ENCODE measurements around the gene WFDC13.
"Not testable (repeated sequence)": the region's sequence is repeated elsewhere in the genome, so short reads cannot be mapped to it uniquely, and the experiment has no call there.

WFDC13 gene, protein sequence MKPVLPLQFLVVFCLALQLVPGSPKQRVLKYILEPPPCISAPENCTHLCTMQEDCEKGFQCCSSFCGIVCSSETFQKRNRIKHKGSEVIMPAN

GRCh38 chr20:45701873-45702272 lies at the start of gene WFDC13:
TSS of gene WFDC13 (plus strand) at chr20:45702038. CDS start at chr20:45702124, 86 bp downstream.
- in situ Hi-C loops (cut with HindIII; ENCODE audit: low sequenced_read_pairs): loop anchor here (25.0 kb wide), 1 partner anchor 215 kb away; no protein-coding TSS in a partner anchor

- in situ Hi-C loops (cut with HindIII; ENCODE audit: low sequenced_read_pairs): not testable (repeated sequence)
These were observed 44.8 kb upstream of the WFDC13 start for GRCh38 chr20:45657038-45657437.

DNA sequence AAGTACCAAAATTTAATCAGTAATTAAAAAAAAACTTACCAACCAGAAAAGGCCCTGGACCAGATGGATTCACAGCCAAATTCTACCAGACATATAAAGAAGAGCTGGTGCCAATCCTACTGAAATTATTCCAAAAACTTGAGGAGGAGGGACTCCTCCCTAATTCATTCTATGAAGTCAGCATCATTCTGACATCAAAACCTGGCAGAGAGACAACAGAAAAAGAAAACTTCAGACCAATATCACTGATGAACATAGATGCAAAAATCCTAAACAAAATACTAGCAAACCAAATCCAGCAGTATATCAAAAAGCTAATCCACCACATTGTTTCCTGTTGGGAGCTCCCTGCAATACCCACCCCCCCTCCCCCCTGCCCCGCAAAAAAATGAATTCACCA lies 31.7 kb upstream of the WFDC13 start, which contains the start of gene WFDC11:
TSS of gene WFDC11 (minus strand) at position 101 of the 400 bp plus-strand sequence. CDS start 19,639 bp downstream, outside the sequence.
- in situ Hi-C loops (cut with HindIII; ENCODE audit: low sequenced_read_pairs): no loop called here

GRCh38 chr20:45672765-45673164 lies 29.1 kb upstream of the WFDC13 start:
- in situ Hi-C loops (cut with HindIII; ENCODE audit: low sequenced_read_pairs): no loop called here

- in situ Hi-C loops (cut with HindIII; ENCODE audit: low sequenced_read_pairs): loop anchor here (10.0 kb wide), 1 partner anchor 85 kb away; no protein-coding TSS in a partner anchor
These were observed 22.2 kb upstream of the WFDC13 start for GRCh38 chr20:45679650-45680049.

DNA sequence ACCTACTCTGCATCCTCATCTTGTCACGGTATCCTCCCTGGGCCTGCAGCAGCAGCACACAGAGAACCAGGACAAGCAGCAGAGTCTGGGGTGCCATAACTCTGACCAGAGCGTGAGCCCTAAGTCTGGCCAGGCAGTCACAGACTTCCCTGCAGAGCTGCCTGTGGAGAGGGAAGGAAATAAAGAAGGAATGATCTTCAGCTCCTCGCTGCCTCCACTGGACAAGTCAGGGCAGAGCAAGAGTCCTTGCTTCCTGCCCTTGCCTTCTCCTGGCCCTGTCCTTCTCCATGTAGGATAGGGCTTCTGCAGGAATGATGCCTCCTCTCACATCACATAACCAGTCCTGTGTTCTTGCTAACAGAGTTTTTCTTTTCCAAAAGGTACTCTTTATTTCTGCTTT lies 15.9 kb upstream of the WFDC13 start:
- in situ Hi-C loops (cut with HindIII; ENCODE audit: low sequenced_read_pairs): loop anchor here (10.0 kb wide), 1 partner anchor 91 kb away; no protein-coding TSS in a partner anchor

DNA sequence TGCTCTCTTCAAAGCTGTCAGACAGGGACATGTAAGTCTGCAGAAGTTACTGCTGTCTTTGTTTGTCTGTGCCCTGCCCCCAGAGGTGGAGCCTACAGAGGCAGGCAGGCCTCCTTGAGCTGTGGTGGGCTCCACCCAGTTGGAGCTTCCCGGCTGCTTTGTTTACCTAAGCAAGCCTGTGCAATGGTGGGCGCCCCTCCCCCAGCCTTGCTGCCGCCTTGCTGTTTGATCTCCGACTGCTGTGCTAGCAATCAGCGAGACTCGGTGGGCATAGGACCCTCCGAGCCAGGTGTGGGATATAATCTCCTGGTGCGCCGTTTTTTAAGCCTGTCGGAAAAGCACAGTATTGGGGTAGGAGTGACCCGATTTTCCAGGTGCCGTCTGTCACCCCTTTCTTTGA lies 8.5 kb upstream of the WFDC13 start:
- in situ Hi-C loops (cut with HindIII; ENCODE audit: low sequenced_read_pairs): not testable (repeated sequence)

DNA sequence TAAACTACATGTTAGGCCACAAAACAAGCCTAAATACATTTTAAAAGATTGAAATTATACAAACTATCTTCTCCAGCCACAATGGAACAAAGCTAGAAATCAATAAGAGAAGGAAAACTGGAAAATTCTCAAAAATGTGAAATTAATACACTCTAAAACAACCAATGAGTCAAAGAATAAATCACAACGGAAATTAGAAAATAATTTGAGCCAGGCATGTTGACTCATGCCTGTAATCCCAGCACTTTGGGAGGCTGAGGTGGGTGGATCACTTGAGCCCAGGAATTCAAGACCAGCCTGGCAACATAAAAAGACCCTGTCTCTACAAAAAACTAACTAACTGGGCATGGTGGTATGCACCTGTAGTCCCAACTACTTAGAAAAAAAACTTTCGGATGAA lies 6.3 kb upstream of the WFDC13 start:
- in situ Hi-C loops (cut with HindIII; ENCODE audit: low sequenced_read_pairs): no loop called here

DNA sequence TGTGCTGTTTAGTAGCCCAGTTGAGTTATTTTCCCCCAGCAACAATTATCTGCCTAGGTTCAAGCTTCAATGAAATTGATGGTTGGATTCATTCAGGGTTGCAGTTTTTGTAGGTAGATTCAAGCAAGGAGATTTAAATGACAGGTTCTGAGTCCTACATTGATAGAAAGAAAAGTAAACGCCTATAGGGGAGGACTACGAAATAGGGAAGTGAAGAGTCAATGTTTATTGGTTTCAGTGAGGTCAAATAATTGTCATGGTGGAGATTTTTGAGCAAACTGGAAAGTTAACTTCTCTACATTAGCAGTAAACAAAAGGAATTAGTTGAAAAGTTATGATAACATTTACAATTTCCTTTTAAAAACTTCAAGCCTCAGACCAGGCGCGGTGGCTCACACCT lies 734 bp upstream of the WFDC13 start:
- in situ Hi-C loops (cut with HindIII; ENCODE audit: low sequenced_read_pairs): loop anchor here (25.0 kb wide), 1 partner anchor 214 kb away; no protein-coding TSS in a partner anchor

DNA sequence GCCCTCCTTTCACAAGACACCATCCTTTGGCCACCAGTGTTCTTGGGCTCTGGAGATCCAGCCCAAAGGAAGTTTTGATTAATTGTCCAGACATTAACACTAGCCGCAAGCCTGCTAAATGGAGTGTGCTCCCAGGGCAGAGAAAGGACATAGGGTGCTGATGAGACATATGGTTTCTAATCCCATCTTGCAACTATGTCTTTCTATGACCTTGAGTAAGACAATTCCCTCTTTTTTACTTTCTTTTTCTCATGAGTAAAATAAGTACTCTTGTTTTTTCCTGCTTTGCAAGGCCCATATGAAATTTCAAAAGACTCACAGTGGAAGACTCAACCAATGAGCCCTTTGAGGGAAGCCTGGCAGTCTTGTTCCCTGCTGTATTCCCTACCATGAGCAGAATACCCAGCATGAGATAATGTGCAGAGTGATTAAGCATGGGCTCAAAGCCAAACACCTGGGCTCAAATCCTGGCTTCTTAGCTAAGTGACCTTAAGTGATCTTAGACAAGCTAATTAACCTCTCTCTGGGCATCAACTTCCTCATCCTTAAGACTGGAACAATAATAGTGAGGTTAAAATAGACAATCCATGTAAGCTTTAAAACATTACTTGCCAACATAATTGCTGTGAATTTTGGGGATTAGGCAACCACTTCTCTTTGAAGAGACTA lies 3.3 kb downstream of the WFDC13 start, which contains the start of gene WFDC10B:
TSS of gene WFDC10B (minus strand) at position 51 of the 669 bp plus-strand sequence. CDS start 19,027 bp downstream, outside the sequence.
- in situ Hi-C loops (cut with HindIII; ENCODE audit: low sequenced_read_pairs): loop anchor here (25.0 kb wide), 1 partner anchor 218 kb away; no protein-coding TSS in a partner anchor

- in situ Hi-C loops (cut with HindIII; ENCODE audit: low sequenced_read_pairs): loop anchor here (25.0 kb wide), 1 partner anchor 229 kb away; no protein-coding TSS in a partner anchor
These were observed 14.4 kb downstream of the WFDC13 start for GRCh38 chr20:45716141-45716688.

DNA sequence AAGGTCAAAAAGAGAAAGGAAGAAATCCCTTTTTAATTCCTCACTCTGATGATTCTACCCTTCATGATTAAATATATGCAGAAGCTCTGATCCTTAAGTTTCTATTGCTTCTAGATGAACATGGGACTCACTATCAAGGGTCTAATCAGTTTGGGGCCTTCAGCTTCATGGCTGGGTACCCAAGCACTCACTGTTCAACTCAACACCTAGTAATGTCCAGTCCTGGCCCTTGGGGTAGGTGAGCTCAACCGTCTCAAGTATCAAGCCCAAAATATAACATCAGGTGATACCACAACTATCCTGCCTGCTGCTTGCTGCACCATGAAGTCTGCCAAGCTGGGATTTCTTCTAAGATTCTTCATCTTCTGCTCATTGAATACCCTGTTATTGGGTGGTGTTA lies 20.2 kb downstream of the WFDC13 start, which contains the start of gene SPINT4:
TSS of gene SPINT4 (plus strand) at position 301 of the 400 bp plus-strand sequence. CDS start at position 322, 21 bp downstream.
- in situ Hi-C loops (cut with HindIII; ENCODE audit: low sequenced_read_pairs): loop anchor here (25.0 kb wide), 1 partner anchor 235 kb away; no protein-coding TSS in a partner anchor

- in situ Hi-C loops (cut with HindIII; ENCODE audit: low sequenced_read_pairs): no loop called here
These were observed 23.3 kb downstream of the WFDC13 start for GRCh38 chr20:45725134-45725533.

- in situ Hi-C loops (cut with HindIII; ENCODE audit: low sequenced_read_pairs): no loop called here
These were observed 25.2 kb downstream of the WFDC13 start for GRCh38 chr20:45727044-45727443.

GRCh38 chr20:45732199-45732598 lies 30.4 kb downstream of the WFDC13 start:
- in situ Hi-C loops (cut with HindIII; ENCODE audit: low sequenced_read_pairs): no loop called here

DNA sequence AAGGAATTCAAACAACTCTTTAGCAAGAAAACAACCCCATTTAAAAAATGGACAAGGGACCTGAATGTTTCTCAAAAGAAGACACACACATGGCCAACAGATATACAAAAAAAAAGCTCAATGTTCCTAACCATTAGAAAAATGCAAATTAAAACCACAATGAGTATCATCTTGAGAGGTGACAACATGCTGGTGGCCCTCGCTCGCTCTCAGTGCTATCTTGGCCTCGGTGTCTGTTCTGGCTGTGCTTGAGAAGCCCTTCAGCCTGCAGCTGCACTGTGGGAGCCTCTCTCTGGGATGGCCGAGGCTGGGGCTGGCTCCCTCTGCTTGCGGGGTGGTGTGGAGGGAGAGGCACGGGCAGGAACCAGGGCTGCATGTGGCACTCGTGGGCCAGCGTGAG lies 33.7 kb downstream of the WFDC13 start:
- in situ Hi-C loops (cut with HindIII; ENCODE audit: low sequenced_read_pairs): no loop called here

DNA sequence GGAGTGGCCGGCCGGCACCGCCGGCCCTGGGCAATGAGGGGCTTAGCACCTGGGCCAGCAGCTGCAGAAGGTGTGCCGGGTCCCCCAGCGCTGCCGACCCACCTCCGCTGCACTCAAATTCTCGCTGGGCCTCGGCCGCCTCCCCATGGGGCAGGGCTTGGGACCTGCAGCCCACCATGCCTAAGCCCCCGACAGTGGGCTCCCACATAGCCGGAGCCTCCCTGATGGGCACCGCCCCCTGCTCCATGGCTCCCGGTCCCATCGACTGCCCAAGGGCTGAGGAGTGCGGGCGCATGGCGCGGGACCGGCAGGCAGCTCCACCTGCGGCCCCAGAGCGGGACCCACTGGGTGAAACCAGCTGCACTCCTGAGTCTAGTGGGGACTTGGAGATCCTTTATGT lies 34.1 kb downstream of the WFDC13 start:
- in situ Hi-C loops (cut with HindIII; ENCODE audit: low sequenced_read_pairs): no loop called here

GRCh38 chr20:45742596-45742995 lies 40.8 kb downstream of the WFDC13 start:
- in situ Hi-C loops (cut with HindIII; ENCODE audit: low sequenced_read_pairs): no loop called here

- in situ Hi-C loops (cut with HindIII; ENCODE audit: low sequenced_read_pairs): no loop called here
These were observed 43.2 kb downstream of the WFDC13 start for GRCh38 chr20:45745015-45745414.

- in situ Hi-C loops (cut with HindIII; ENCODE audit: low sequenced_read_pairs): no loop called here
These were observed 49.9 kb downstream of the WFDC13 start for GRCh38 chr20:45751721-45752120.

DNA sequence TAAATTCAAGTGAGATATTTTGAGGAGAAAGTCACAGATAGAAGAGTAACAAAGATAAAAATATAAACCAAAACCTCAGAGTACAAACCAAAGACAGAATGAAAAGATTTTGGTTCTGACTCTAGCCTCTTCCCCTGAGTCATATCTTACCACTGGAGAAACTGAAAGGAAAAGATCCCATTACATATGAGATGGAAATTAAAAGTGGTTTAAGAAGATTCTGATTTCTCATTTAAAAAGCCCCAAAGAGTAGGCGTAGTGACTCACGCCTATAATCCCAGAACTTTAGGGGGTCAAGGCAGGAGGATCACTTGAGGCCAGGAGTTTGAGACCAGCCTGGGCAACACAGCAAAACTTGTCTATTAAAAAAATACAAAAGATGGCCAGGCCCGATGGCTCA lies 50.9 kb downstream of the WFDC13 start:
- in situ Hi-C loops (cut with HindIII; ENCODE audit: low sequenced_read_pairs): no loop called here

DNA sequence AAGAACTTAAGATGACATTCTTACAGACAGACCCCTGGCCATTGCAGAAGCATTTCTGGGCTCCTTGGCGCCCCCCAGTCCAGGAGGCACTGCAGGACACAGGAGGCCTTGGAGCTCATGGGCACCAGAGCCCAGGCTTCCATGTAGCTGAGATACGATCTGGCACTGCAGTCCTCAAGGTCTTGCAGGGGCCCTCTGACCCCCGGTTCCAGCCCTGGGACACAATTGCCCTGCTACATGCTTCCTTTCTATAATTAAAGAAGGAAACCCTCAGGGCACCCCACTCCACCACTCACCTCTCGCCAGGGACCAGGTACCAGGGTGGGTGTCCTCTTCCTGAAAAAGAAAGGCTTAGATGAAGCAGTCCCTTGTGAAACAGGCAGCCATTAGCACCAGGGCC lies 56.3 kb downstream of the WFDC13 start:
- in situ Hi-C loops (cut with HindIII; ENCODE audit: low sequenced_read_pairs): no loop called here
